Measurements from ENCODE around the gene ADAMTS12. TPM values are rescaled to one million over a fixed set of nuclear protein-coding genes. Genes with fewer than 3 reads are reported as not detected.

ADAMTS12 gene
- total and polyA plus RNA-seq, 5 donors: 0.54 to 1.4 (median 1.0) TPM

- no peaks in the 10 kb centered on the region for H3K4me1 ChIP-seq (ENCODE audit: control insufficient read depth, insufficient read depth, low read length)
- intact Hi-C loops (cut with DNase I): no loop called here
- no peak for ATAC-seq
- WGBS: 89% methylated on average over 2 of the region's 2 CpGs
- no peaks in the 10 kb centered on the region for H3K27me3 ChIP-seq (ENCODE audit: control insufficient read depth, insufficient read depth)
- peaks cover 2% of the 10 kb centered on the region for H3K9me3 ChIP-seq (ENCODE audit: control insufficient read depth, low read length)
- H3K27ac ChIP-seq (ENCODE audit: low read length): no peak overlapping the region
- H3K4me3 ChIP-seq (ENCODE audit: low read length): no peak overlapping the region
- no peak for DNase-seq
Observed at GRCh38 chr5:33903118-33903517, 11.3 kb upstream of the ADAMTS12 start.

- Histone ChIP-seq H3K27ac (ENCODE audit: low read length) (no peak overlapping the region), H3K27me3 (ENCODE audit: control insufficient read depth, insufficient read depth) (no peaks in the 10 kb centered on the region), H3K4me1 (ENCODE audit: control insufficient read depth, insufficient read depth, low read length) (no peaks in the 10 kb centered on the region), H3K4me3 (ENCODE audit: low read length) (no peak overlapping the region), H3K9me3 (ENCODE audit: control insufficient read depth, low read length) (peaks cover 2% of the 10 kb centered on the region)
- no peak for ATAC-seq
- intact Hi-C loops (cut with DNase I): no loop called here
- DNase-seq: no peak
- WGBS: 48% methylated on average over 1 of the region's 1 CpG
Observed at GRCh38 chr5:33901156-33901555, 9.4 kb upstream of the ADAMTS12 start.

GRCh38 chr5:33894566-33894965 is 2.8 kb upstream of the ADAMTS12 start:
- Histone ChIP-seq H3K4me1 (ENCODE audit: control insufficient read depth, insufficient read depth, low read length) (peaks cover 4% of the 10 kb centered on the region), H3K27ac (ENCODE audit: low read length) (no peak overlapping the region), H3K9me3 (ENCODE audit: control insufficient read depth, low read length) (peaks cover 3% of the 10 kb centered on the region), H3K4me3 (ENCODE audit: low read length) (no peak overlapping the region), H3K27me3 (ENCODE audit: control insufficient read depth, insufficient read depth) (no peaks in the 10 kb centered on the region)
- no peak for ATAC-seq
- DNase-seq: no peak
- 92% methylated on average over 1 of the region's 1 CpG for WGBS
- intact Hi-C loops (cut with DNase I): no loop called here

- peak overlapping the region; percentile 70 for H3K4me3 ChIP-seq (ENCODE audit: low read length)
- 31% methylated on average over 5 of the region's 5 CpGs for WGBS
- ATAC-seq (peak; percentile 41 to 52), DNase-seq (peak in 2 of 3 donors; percentile 45 to 67)
- H3K27me3 ChIP-seq (ENCODE audit: control insufficient read depth, insufficient read depth): no peaks in the 10 kb centered on the region
- intact Hi-C loops (cut with DNase I): no loop called here
- peaks cover 4% of the 10 kb centered on the region for H3K4me1 ChIP-seq (ENCODE audit: control insufficient read depth, insufficient read depth, low read length)
- peak overlapping the region; percentile 13 for H3K27ac ChIP-seq (ENCODE audit: low read length)
- H3K9me3 ChIP-seq (ENCODE audit: control insufficient read depth, low read length): peaks cover 1% of the 10 kb centered on the region
Observed at GRCh38 chr5:33892620-33893137, 889 bp upstream of the ADAMTS12 start.

- H3K4me3 ChIP-seq (ENCODE audit: low read length): peak overlapping the region; percentile 70
- ATAC-seq: no peak
- H3K9me3 ChIP-seq (ENCODE audit: control insufficient read depth, low read length): peaks cover 1% of the 10 kb centered on the region
- WGBS: 5% methylated on average over 6 of the region's 6 CpGs
- no peaks in the 10 kb centered on the region for H3K27me3 ChIP-seq (ENCODE audit: control insufficient read depth, insufficient read depth)
- peaks cover 4% of the 10 kb centered on the region for H3K4me1 ChIP-seq (ENCODE audit: control insufficient read depth, insufficient read depth, low read length)
- no peak for DNase-seq
- intact Hi-C loops (cut with DNase I): no loop called here
- H3K27ac ChIP-seq (ENCODE audit: low read length): no peak overlapping the region
Observed at GRCh38 chr5:33891446-33891787, 373 bp downstream of the ADAMTS12 start.

- WGBS: 31% methylated on average over 12 of the region's 12 CpGs
- ATAC-seq (peak in 1 of 2 donors; percentile 28), DNase-seq (no peak)
- H3K4me3 ChIP-seq (ENCODE audit: low read length): peak overlapping the region; percentile 70
- peaks cover 4% of the 10 kb centered on the region for H3K4me1 ChIP-seq (ENCODE audit: control insufficient read depth, insufficient read depth, low read length)
- H3K27ac ChIP-seq (ENCODE audit: low read length): no peak overlapping the region
- H3K9me3 ChIP-seq (ENCODE audit: control insufficient read depth, low read length): peaks cover 3% of the 10 kb centered on the region
- H3K27me3 ChIP-seq (ENCODE audit: control insufficient read depth, insufficient read depth): no peaks in the 10 kb centered on the region
- intact Hi-C loops (cut with DNase I): no loop called here
Observed at GRCh38 chr5:33890131-33891032, 1.4 kb downstream of the ADAMTS12 start.

- H3K4me3 ChIP-seq (ENCODE audit: low read length): no peak overlapping the region
- intact Hi-C loops (cut with DNase I): no loop called here
- peaks cover 4% of the 10 kb centered on the region for H3K9me3 ChIP-seq (ENCODE audit: control insufficient read depth, low read length)
- H3K27me3 ChIP-seq (ENCODE audit: control insufficient read depth, insufficient read depth): no peaks in the 10 kb centered on the region
- 44% methylated on average over 4 of the region's 4 CpGs for WGBS
- H3K4me1 ChIP-seq (ENCODE audit: control insufficient read depth, insufficient read depth, low read length): peaks cover 4% of the 10 kb centered on the region
- DNase-seq (no peak), ATAC-seq (no peak)
- H3K27ac ChIP-seq (ENCODE audit: low read length): no peak overlapping the region
Observed at GRCh38 chr5:33888587-33888986, 3.2 kb downstream of the ADAMTS12 start.

GRCh38 chr5:33887268-33887667 is 4.5 kb downstream of the ADAMTS12 start:
- peaks cover 3% of the 10 kb centered on the region for H3K9me3 ChIP-seq (ENCODE audit: control insufficient read depth, low read length)
- ATAC-seq (no peak), DNase-seq (no peak)
- WGBS: 80% methylated on average over 3 of the region's 3 CpGs
- intact Hi-C loops (cut with DNase I): no loop called here
- H3K27me3 ChIP-seq (ENCODE audit: control insufficient read depth, insufficient read depth): no peaks in the 10 kb centered on the region
- no peak overlapping the region for H3K27ac ChIP-seq (ENCODE audit: low read length)
- no peak overlapping the region for H3K4me3 ChIP-seq (ENCODE audit: low read length)
- H3K4me1 ChIP-seq (ENCODE audit: control insufficient read depth, insufficient read depth, low read length): no peaks in the 10 kb centered on the region

GRCh38 chr5:33886283-33886682 is 5.5 kb downstream of the ADAMTS12 start:
- no peak overlapping the region for H3K4me3 ChIP-seq (ENCODE audit: low read length)
- intact Hi-C loops (cut with DNase I): no loop called here
- peaks cover 3% of the 10 kb centered on the region for H3K9me3 ChIP-seq (ENCODE audit: control insufficient read depth, low read length)
- H3K27me3 ChIP-seq (ENCODE audit: control insufficient read depth, insufficient read depth): no peaks in the 10 kb centered on the region
- ATAC-seq (no peak), DNase-seq (no peak)
- no peaks in the 10 kb centered on the region for H3K4me1 ChIP-seq (ENCODE audit: control insufficient read depth, insufficient read depth, low read length)
- 36% methylated on average over 4 of the region's 4 CpGs for WGBS
- no peak overlapping the region for H3K27ac ChIP-seq (ENCODE audit: low read length)

- peaks cover 3% of the 10 kb centered on the region for H3K9me3 ChIP-seq (ENCODE audit: control insufficient read depth, low read length)
- no peaks in the 10 kb centered on the region for H3K27me3 ChIP-seq (ENCODE audit: control insufficient read depth, insufficient read depth)
- no peak overlapping the region for H3K27ac ChIP-seq (ENCODE audit: low read length)
- ATAC-seq (no peak), DNase-seq (no peak)
- H3K4me1 ChIP-seq (ENCODE audit: control insufficient read depth, insufficient read depth, low read length): no peaks in the 10 kb centered on the region
- intact Hi-C loops (cut with DNase I): no loop called here
- 55% methylated on average over 3 of the region's 3 CpGs for WGBS
- H3K4me3 ChIP-seq (ENCODE audit: low read length): no peak overlapping the region
Observed at GRCh38 chr5:33885679-33886078, 6.1 kb downstream of the ADAMTS12 start.

- H3K9me3 ChIP-seq (ENCODE audit: control insufficient read depth, low read length): peaks cover 5% of the 10 kb centered on the region
- intact Hi-C loops (cut with DNase I): no loop called here
- ATAC-seq (no peak), DNase-seq (no peak)
- H3K27me3 ChIP-seq (ENCODE audit: control insufficient read depth, insufficient read depth): no peaks in the 10 kb centered on the region
- no peak overlapping the region for H3K27ac ChIP-seq (ENCODE audit: low read length)
- peaks cover 7% of the 10 kb centered on the region for H3K4me1 ChIP-seq (ENCODE audit: control insufficient read depth, insufficient read depth, low read length)
- 91% methylated on average over 3 of the region's 3 CpGs for WGBS
- H3K4me3 ChIP-seq (ENCODE audit: low read length): no peak overlapping the region
Observed at GRCh38 chr5:33883482-33883881, 8.3 kb downstream of the ADAMTS12 start.

All from right cardiac atrium (tissue), 5 donors.